GM12878 (cell line): ENCODE results near the gene CTNNA2. TPM values are rescaled to one million over a fixed set of nuclear protein-coding genes. Genes with fewer than 3 reads are reported as not detected.

Experiments used
- ATAC-seq: fragments of 200-7000 bp; cut with Tn5 transposase; 3 replicates; pipeline ENCODE4 v1.9.1; 2020; ENCODE audit warnings: mild to moderate bottlenecking, moderate library complexity
- BruUV-seq: library from RNA; stranded (reverse); fragments of 400-500 nt; replicated peaks from 2 replicates; lab custom pipeline; 2021; lab: Mats Ljungman, UMichigan
- CTCF ChIA-PET: fragments of 300-600 bp; sonication (Branson Sonifier 250); formaldehyde crosslinking; extraction: SDS; loops from one replicate; lab custom pipeline; 2021; ENCODE audit warnings: inconsistent platforms; lab: Yijun Ruan, JAX
- POLR2A ChIA-PET: fragments of 350-600 bp; formaldehyde crosslinking; extraction: SDS; loops from one replicate; lab custom pipeline; 2021; ENCODE audit warnings: inconsistent platforms; lab: Charles Lee
- RAD21 ChIA-PET: fragments of 300-600 bp; sonication (Branson Sonifier 250); formaldehyde crosslinking; loops from one replicate; lab custom pipeline; 2023; ENCODE audit warnings: antibody characterized with exemption; ENCODE audit not compliant: unreplicated experiment; lab: Charles Lee
- SMC1A ChIA-PET: fragments of 300-600 bp; sonication (Branson Sonifier 250); formaldehyde crosslinking; loops from one replicate; lab custom pipeline; 2023; ENCODE audit not compliant: unreplicated experiment, uncharacterized antibody; lab: Charles Lee
- DNase-seq: peaks from one replicate; pipeline ENCODE4 v3.0.0-alpha.2; 2011; ENCODE audit warnings: low read depth, low spot score
- FAIRE-seq: peaks from 3 replicates; lab custom pipeline; 2011; peaks lifted over from hg19 to GRCh38; lab: Jason Lieb, UNC
- H2AFZ ChIP-seq: 2 replicates; pipeline ENCODE4 v1.6.0; 2011; ENCODE audit warnings: low read depth, low read length, control low read depth; ENCODE audit not compliant: control insufficient read depth
- H3K27ac ChIP-seq: 2 replicates; pipeline ENCODE4 v1.5.1; 2011; ENCODE audit warnings: control low read depth; ENCODE audit not compliant: control insufficient read depth, insufficient read depth
- H3K27me3 ChIP-seq, 2 experiments: replicated peaks in 1 of 2; 2 replicates each; pipeline versions ENCODE4 v1.6.0 to v1.6.1; 2011; ENCODE audit warnings: low read length in 1 of 2; ENCODE audit not compliant: control insufficient read depth in 2 of 2, insufficient read depth in 2 of 2
- H3K36me3 ChIP-seq, 2 experiments: 2 replicates each; pipeline ENCODE4 v1.5.1; 2011; ENCODE audit warnings: low read length in 1 of 2; ENCODE audit not compliant: control insufficient read depth in 2 of 2, insufficient read depth in 2 of 2
- H3K4me1 ChIP-seq: 2 replicates; pipeline ENCODE4 v1.6.1; 2011; ENCODE audit warnings: mild to moderate bottlenecking, low read length, moderate library complexity, mixed read lengths; ENCODE audit not compliant: control insufficient read depth, insufficient read depth
- H3K4me2 ChIP-seq: 2 replicates; pipeline ENCODE4 v1.6.0; 2011; ENCODE audit warnings: control low read depth; ENCODE audit not compliant: control insufficient read depth, insufficient read depth
- H3K4me3 ChIP-seq: fragments of 200-600 bp; sonication (generic); 2 replicates; pipeline ENCODE4 v1.5.1; 2016
- H3K79me2 ChIP-seq: 2 replicates; pipeline ENCODE4 v1.6.0; 2011; ENCODE audit warnings: low read length; ENCODE audit not compliant: control insufficient read depth, insufficient read depth
- H3K9ac ChIP-seq: 2 replicates; pipeline ENCODE4 v1.8.0; 2011; ENCODE audit warnings: low read length, control low read depth, mixed read lengths; ENCODE audit not compliant: control insufficient read depth, insufficient read depth
- H3K9me3 ChIP-seq: replicated peaks from 3 replicates; pipeline ENCODE4 v1.5.1; 2011; ENCODE audit warnings: mild to moderate bottlenecking, low read length; ENCODE audit not compliant: control insufficient read depth, insufficient read depth
- H4K20me1 ChIP-seq: 2 replicates; pipeline ENCODE4 v1.6.0; 2011; ENCODE audit not compliant: control insufficient read depth, insufficient read depth
- CUX1 ChIP-seq: IDR thresholded peaks from 2 replicates; pipeline ENCODE4 v1.6.1; 2012; ENCODE audit warnings: improper control_type of control experiment, low read depth, low read length; ENCODE audit not compliant: insufficient replicate concordance
- E4F1 ChIP-seq: fragments of 450-650 bp; IDR thresholded peaks from 2 replicates; pipeline ENCODE4 v1.6.1; 2018; ENCODE audit warnings: borderline replicate concordance, mild to moderate bottlenecking; ENCODE audit not compliant: partially characterized antibody
- ESRRA ChIP-seq: IDR thresholded peaks from 2 replicates; pipeline ENCODE4 v1.6.1; 2012; ENCODE audit warnings: mild to moderate bottlenecking, low read length, improper control_type of control experiment
- NFIC ChIP-seq: IDR thresholded peaks from 2 replicates; pipeline ENCODE4 v1.6.1; 2012; ENCODE audit warnings: low read depth, mild to moderate bottlenecking, inconsistent platforms, low read length, moderate library complexity
- RAD21 ChIP-seq: IDR thresholded peaks from 2 replicates; pipeline ENCODE4 v1.6.1; 2011; ENCODE audit warnings: mild to moderate bottlenecking, low read depth, low read length, moderate library complexity; ENCODE audit not compliant: insufficient read depth
- WRNIP1 ChIP-seq: IDR thresholded peaks from 2 replicates; pipeline ENCODE4 v1.6.1; 2011; ENCODE audit warnings: low read depth, low read length, improper control_type of control experiment, borderline replicate concordance
- ZNF274 ChIP-seq: IDR thresholded peaks from one replicate; pipeline ENCODE4 v1.8.0; 2011; ENCODE audit not compliant: insufficient read length, insufficient read depth
- WGBS: methylation state at CpG from one replicate; pipeline ENCODE4 v1.1.6; 2016; ENCODE audit warnings: low lambda C conversion rate; ENCODE audit not compliant: insufficient replicate concordance, insufficient coverage; ENCODE audit errors: missing lambda C conversion rate; 5-methylcytosine and 5-hydroxymethylcytosine counted together
- in situ Hi-C: fragments of 300-500 bp; cut with MboI; formaldehyde crosslinking; loops from 9 replicates; pipeline ENCODE4 v1.14.3; 2018; ENCODE audit warnings: mixed read lengths
- intact Hi-C: fragments of 100-400 bp; cut with micrococcal nuclease; formaldehyde crosslinking; loops from one replicate; pipeline ENCODE4 v1.14.2; 2022; ENCODE audit not compliant: unreplicated experiment
- polyA plus RNA-seq, 11 experiments: library from polyadenylated mRNA; depleted of rRNA in 4 of 11; unstranded in 6 of 11; stranded (reverse) in 5 of 11; fragments of >200 nt; fragmentation: Nextera tagmentation in 4 of 11; fragmentation: Illumina TruSeq in 1 of 11; extraction: Ambion mirVana in 4 of 11; extraction: Trizol in 1 of 11; gene quantifications; 1 replicate in 1 of 11; 2 replicates in 10 of 11; pipeline versions ENCODE4 v1.2.1 to v1.2.3, GENCODE V29; 2011 to 2016; ENCODE audit warnings: inconsistent platforms in 2 of 11, missing spikeins in 2 of 11, low read depth in 1 of 11
- total RNA-seq, 4 experiments: library from RNA; depleted of rRNA in 3 of 4; stranded (reverse); fragments of >200 nt in 3 of 4; fragmentation: Illumina TruSeq in 1 of 4; extraction: Trizol in 1 of 4; gene quantifications; 2 replicates each; pipeline versions ENCODE4 v1.2.1 to v1.2.3, GENCODE V29; 2013 to 2021
- TF ChIP-seq, protein P1 (sequence below): fragments of 150-350 bp; IDR thresholded peaks from 2 replicates; pipeline ENCODE4 v1.6.1; 2016; ENCODE audit warnings: low read depth, low read length

Gene CTNNA2
- total and polyA plus RNA-seq, 10 of the 15 experiments (the other 5 are each of a cell fraction or from before 2014, with no cell fraction given) = 2.4 to 36.2 (median 6.6) TPM

GRCh38 chr2:79713131-79713785, 200.4 kb downstream of the CTNNA2 start:
- ChIA-PET RAD21 (no interaction called here), SMC1A (no interaction called here), POLR2A (no interaction called here), CTCF (no interaction called here)
- in situ Hi-C loops (no loop called here), intact Hi-C loops (no loop called here)
- ATAC-seq = no peak
- Histone ChIP-seq H3K36me3 (no peaks in the 10 kb centered on the region), H3K9me3 (no peaks in the 10 kb centered on the region), H3K4me1 (no peaks in the 10 kb centered on the region), H3K4me2 (no peak overlapping the region), H3K27me3 (no peaks in the 10 kb centered on the region), H2AFZ (no peak overlapping the region), H3K4me3 (no peak overlapping the region), H4K20me1 (no peaks in the 10 kb centered on the region), H3K9ac (no peak overlapping the region), H3K27ac (no peak overlapping the region), H3K79me2 (no peaks in the 10 kb centered on the region)
- FAIRE-seq = no peak
- BruUV-seq = no TSS peak
- WGBS = 0% methylated on average over 4 of the region's 4 CpGs
- no peak for DNase-seq
- TF ChIP-seq, protein P1, sequence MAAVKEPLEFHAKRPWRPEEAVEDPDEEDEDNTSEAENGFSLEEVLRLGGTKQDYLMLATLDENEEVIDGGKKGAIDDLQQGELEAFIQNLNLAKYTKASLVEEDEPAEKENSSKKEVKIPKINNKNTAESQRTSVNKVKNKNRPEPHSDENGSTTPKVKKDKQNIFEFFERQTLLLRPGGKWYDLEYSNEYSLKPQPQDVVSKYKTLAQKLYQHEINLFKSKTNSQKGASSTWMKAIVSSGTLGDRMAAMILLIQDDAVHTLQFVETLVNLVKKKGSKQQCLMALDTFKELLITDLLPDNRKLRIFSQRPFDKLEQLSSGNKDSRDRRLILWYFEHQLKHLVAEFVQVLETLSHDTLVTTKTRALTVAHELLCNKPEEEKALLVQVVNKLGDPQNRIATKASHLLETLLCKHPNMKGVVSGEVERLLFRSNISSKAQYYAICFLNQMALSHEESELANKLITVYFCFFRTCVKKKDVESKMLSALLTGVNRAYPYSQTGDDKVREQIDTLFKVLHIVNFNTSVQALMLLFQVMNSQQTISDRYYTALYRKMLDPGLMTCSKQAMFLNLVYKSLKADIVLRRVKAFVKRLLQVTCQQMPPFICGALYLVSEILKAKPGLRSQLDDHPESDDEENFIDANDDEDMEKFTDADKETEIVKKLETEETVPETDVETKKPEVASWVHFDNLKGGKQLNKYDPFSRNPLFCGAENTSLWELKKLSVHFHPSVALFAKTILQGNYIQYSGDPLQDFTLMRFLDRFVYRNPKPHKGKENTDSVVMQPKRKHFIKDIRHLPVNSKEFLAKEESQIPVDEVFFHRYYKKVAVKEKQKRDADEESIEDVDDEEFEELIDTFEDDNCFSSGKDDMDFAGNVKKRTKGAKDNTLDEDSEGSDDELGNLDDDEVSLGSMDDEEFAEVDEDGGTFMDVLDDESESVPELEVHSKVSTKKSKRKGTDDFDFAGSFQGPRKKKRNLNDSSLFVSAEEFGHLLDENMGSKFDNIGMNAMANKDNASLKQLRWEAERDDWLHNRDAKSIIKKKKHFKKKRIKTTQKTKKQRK = no peak
- TF ChIP-seq ESRRA = no peak
- TF ChIP-seq ZNF274 = no peak
- TF ChIP-seq NFIC = no peak
- TF ChIP-seq RAD21 = no peak
- TF ChIP-seq WRNIP1 = no peak
- TF ChIP-seq E4F1 = no peak
- no peak for TF ChIP-seq CUX1
